ENCODE results near the gene RNASEH1. TPM values are rescaled to one million over a fixed set of nuclear protein-coding genes. Genes with fewer than 3 reads are reported as not detected.
A peak's percentile ranks its signal among the peaks of the same experiment; 100 is the strongest.

The RNASEH1 gene
- total and polyA plus RNA-seq, 2 of the 13 experiments (the other 11 are each of a cell fraction or from before 2014, with no cell fraction given) = 14.5 to 57.4 TPM

DNA sequence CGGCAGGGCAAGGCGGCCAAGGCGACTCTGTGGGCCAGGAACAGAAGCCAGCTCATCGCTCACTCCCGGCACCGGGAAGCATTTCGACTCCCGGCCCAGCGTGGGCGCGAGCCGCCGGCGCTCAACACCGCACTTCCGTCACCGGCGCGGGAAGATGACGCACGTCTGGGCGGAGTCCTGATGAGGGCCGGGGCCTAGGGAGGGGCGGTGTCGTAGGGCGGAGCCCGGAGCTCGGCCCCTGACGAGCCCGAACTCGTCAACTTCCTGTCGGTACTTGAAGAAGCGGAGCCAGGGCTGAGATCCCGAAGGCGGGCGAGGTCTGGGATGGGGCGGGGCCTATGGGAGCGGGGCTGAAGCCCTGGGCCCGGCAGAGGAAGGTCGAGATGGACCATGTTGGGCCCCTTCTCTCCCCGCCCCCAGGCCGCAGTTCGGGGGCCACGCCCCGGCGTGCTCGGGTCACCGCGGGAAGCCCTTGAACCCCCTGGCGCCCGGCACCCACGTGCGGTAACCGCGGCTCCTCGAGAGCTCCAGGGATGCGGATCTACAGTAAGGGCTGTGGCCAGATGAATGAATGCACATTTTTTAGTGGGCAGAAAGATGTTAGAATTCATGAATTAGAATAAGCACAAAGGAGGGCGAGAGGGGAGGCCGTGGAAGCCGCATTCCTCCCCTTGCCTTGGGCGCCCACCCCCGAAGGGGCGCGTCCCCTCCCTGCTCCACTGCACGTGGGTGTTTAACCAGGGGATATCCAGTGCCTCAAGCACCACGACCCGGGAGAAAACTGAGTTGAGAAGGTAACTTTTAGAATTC is at the start of gene RNASEH1 (continued):
- TF ChIP-seq SCMH1 (CRISPR knock-in tag; IDR thresholded peaks at IDR 0.05; ENCODE audit: borderline replicate concordance) = no peak
- TF ChIP-seq MYNN (CRISPR knock-in tag; IDR thresholded peaks at IDR 0.05; ENCODE audit: low read depth) = no peak
- TF ChIP-seq, protein P1, sequence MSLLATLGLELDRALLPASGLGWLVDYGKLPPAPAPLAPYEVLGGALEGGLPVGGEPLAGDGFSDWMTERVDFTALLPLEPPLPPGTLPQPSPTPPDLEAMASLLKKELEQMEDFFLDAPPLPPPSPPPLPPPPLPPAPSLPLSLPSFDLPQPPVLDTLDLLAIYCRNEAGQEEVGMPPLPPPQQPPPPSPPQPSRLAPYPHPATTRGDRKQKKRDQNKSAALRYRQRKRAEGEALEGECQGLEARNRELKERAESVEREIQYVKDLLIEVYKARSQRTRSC (CRISPR knock-in tag; IDR thresholded peaks at IDR 0.05; ENCODE audit: low read depth) = peak; percentile 99
- peak; percentile 90; the same call in 1 of the 2 replicates for TF ChIP-seq ZNF317 (CRISPR knock-in tag; IDR thresholded peaks at IDR 0.05)
- no peak for TF ChIP-seq SRSF4 (IDR thresholded peaks at IDR 0.05; ENCODE audit: low read depth, low read length, poor library complexity, severe bottlenecking)
- peak; percentile 99 for TF ChIP-seq ARID2 (CRISPR knock-in tag; IDR thresholded peaks at IDR 0.05; ENCODE audit: borderline replicate concordance)
- TF ChIP-seq, protein P2, sequence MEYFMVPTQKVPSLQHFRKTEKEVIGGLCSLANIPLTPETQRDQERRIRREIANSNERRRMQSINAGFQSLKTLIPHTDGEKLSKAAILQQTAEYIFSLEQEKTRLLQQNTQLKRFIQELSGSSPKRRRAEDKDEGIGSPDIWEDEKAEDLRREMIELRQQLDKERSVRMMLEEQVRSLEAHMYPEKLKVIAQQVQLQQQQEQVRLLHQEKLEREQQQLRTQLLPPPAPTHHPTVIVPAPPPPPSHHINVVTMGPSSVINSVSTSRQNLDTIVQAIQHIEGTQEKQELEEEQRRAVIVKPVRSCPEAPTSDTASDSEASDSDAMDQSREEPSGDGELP (IDR thresholded peaks at IDR 0.05; ENCODE audit: borderline replicate concordance, low read depth) = peak; percentile 43; the same call in 1 of the 2 replicates
- TF ChIP-seq NFYB (CRISPR knock-in tag; IDR thresholded peaks at IDR 0.05) = peak; percentile 27
- peak; percentile 47; the same call in 1 of the 2 replicates for TF ChIP-seq RAD21 (CRISPR knock-in tag; IDR thresholded peaks at IDR 0.05)
- TF ChIP-seq IKZF1 (IDR thresholded peaks at IDR 0.05) = no peak
- TF ChIP-seq ZSCAN9 (CRISPR knock-in tag; IDR thresholded peaks at IDR 0.05; ENCODE audit: borderline replicate concordance) = peak; percentile 80
- TF ChIP-seq SMYD3 (CRISPR knock-in tag; IDR thresholded peaks at IDR 0.05) = peak; percentile 91; the same call in 1 of the 2 replicates
- peak; percentile 97; the same call in 1 of the 2 replicates for TF ChIP-seq ZNF570 (CRISPR knock-in tag; IDR thresholded peaks at IDR 0.05; ENCODE audit: borderline replicate concordance)
- TF ChIP-seq, protein P3, sequence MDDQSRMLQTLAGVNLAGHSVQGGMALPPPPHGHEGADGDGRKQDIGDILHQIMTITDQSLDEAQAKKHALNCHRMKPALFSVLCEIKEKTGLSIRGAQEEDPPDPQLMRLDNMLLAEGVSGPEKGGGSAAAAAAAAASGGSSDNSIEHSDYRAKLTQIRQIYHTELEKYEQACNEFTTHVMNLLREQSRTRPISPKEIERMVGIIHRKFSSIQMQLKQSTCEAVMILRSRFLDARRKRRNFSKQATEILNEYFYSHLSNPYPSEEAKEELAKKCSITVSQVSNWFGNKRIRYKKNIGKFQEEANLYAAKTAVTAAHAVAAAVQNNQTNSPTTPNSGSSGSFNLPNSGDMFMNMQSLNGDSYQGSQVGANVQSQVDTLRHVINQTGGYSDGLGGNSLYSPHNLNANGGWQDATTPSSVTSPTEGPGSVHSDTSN (CRISPR knock-in tag; IDR thresholded peaks at IDR 0.05; ENCODE audit: borderline replicate concordance) = peak; percentile 86; the same call in 1 of the 2 replicates
- TF ChIP-seq, protein P4, sequence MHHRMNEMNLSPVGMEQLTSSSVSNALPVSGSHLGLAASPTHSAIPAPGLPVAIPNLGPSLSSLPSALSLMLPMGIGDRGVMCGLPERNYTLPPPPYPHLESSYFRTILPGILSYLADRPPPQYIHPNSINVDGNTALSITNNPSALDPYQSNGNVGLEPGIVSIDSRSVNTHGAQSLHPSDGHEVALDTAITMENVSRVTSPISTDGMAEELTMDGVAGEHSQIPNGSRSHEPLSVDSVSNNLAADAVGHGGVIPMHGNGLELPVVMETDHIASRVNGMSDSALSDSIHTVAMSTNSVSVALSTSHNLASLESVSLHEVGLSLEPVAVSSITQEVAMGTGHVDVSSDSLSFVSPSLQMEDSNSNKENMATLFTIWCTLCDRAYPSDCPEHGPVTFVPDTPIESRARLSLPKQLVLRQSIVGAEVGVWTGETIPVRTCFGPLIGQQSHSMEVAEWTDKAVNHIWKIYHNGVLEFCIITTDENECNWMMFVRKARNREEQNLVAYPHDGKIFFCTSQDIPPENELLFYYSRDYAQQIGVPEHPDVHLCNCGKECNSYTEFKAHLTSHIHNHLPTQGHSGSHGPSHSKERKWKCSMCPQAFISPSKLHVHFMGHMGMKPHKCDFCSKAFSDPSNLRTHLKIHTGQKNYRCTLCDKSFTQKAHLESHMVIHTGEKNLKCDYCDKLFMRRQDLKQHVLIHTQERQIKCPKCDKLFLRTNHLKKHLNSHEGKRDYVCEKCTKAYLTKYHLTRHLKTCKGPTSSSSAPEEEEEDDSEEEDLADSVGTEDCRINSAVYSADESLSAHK (CRISPR knock-in tag; IDR thresholded peaks at IDR 0.05; ENCODE audit: borderline replicate concordance) = no peak
- TF ChIP-seq ZNF260 (CRISPR knock-in tag; IDR thresholded peaks at IDR 0.05; ENCODE audit: borderline replicate concordance, low read depth) = no peak
- TF ChIP-seq KLF6 (CRISPR knock-in tag; IDR thresholded peaks at IDR 0.05) = peak; percentile 97; the same call in 1 of the 2 replicates
- peak; percentile 82 for TF ChIP-seq ZSCAN29 (CRISPR knock-in tag; conservative IDR thresholded peaks at IDR 0.05)
- no peak for TF ChIP-seq PHB2 (IDR thresholded peaks at IDR 0.05; ENCODE audit: partially characterized antibody)
- TF ChIP-seq, protein P5, sequence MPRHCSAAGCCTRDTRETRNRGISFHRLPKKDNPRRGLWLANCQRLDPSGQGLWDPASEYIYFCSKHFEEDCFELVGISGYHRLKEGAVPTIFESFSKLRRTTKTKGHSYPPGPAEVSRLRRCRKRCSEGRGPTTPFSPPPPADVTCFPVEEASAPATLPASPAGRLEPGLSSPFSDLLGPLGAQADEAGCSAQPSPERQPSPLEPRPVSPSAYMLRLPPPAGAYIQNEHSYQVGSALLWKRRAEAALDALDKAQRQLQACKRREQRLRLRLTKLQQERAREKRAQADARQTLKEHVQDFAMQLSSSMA (CRISPR knock-in tag; IDR thresholded peaks at IDR 0.05) = peak; percentile 95
- TF ChIP-seq, protein P6, sequence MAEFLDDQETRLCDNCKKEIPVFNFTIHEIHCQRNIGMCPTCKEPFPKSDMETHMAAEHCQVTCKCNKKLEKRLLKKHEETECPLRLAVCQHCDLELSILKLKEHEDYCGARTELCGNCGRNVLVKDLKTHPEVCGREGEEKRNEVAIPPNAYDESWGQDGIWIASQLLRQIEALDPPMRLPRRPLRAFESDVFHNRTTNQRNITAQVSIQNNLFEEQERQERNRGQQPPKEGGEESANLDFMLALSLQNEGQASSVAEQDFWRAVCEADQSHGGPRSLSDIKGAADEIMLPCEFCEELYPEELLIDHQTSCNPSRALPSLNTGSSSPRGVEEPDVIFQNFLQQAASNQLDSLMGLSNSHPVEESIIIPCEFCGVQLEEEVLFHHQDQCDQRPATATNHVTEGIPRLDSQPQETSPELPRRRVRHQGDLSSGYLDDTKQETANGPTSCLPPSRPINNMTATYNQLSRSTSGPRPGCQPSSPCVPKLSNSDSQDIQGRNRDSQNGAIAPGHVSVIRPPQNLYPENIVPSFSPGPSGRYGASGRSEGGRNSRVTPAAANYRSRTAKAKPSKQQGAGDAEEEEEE (CRISPR knock-in tag; IDR thresholded peaks at IDR 0.05; ENCODE audit: borderline replicate concordance) = peak; percentile 27; the same call in 1 of the 2 replicates

Measured in HepG2 (cell line).